GM04503 (cell line): Measurements from ENCODE around the gene ADGRD1.

Experiments
- DNase-seq: peaks from one replicate; pipeline ENCODE4 v3.0.0-alpha.2; 2012; ENCODE audit warnings: low read depth

Gene ADGRD1

GRCh38 chr12:131091976-131092691 is 138.4 kb downstream of the ADGRD1 start:
- no peak for DNase-seq

- no peak for DNase-seq
Measured at GRCh38 chr12:131092901-131093603, 139.3 kb downstream of the ADGRD1 start.

GRCh38 chr12:131093604-131093955 is 139.9 kb downstream of the ADGRD1 start:
- no peak for DNase-seq

- no peak for DNase-seq
Measured at GRCh38 chr12:131093971-131094830, 140.5 kb downstream of the ADGRD1 start.

GRCh38 chr12:131094831-131095805 is 141.4 kb downstream of the ADGRD1 start:
- DNase-seq: no peak

GRCh38 chr12:131095826-131096680 is 142.3 kb downstream of the ADGRD1 start:
- DNase-seq: no peak

GRCh38 chr12:131096681-131097181 is 143.0 kb downstream of the ADGRD1 start:
- DNase-seq: no peak

- DNase-seq: no peak
Measured at GRCh38 chr12:131097202-131098177, 143.8 kb downstream of the ADGRD1 start.

- DNase-seq: no peak
Measured at GRCh38 chr12:131098178-131098981, 144.7 kb downstream of the ADGRD1 start.

- DNase-seq: no peak
Measured at GRCh38 chr12:131100031-131100674, 146.4 kb downstream of the ADGRD1 start.

GRCh38 chr12:131101006-131101405 is 147.3 kb downstream of the ADGRD1 start:
- DNase-seq: no peak

- no peak for DNase-seq
Measured at GRCh38 chr12:131101703-131102492, 148.2 kb downstream of the ADGRD1 start.

- DNase-seq: no peak
Measured at GRCh38 chr12:131102493-131102931, 148.8 kb downstream of the ADGRD1 start.

- no peak for DNase-seq
Measured at GRCh38 chr12:131102991-131103668, 149.4 kb downstream of the ADGRD1 start.

GRCh38 chr12:131103669-131104462 is 150.2 kb downstream of the ADGRD1 start:
- DNase-seq: no peak
